Subcutaneous adipose tissue (tissue), 4 donors: Measurements from ENCODE around the gene C19orf38. TPM values are rescaled to one million over a fixed set of nuclear protein-coding genes. Genes with fewer than 3 reads are reported as not detected.

Source experiments
- total RNA-seq, 4 donors: library from RNA; depleted of rRNA; stranded (reverse); fragments of >200 nt; gene quantifications; one replicate each; pipeline ENCODE4 v1.1.0, GENCODE V29; 2016
- TF ChIP-seq, protein P1 (sequence below): fragments of 450-650 bp; IDR thresholded peaks from one replicate; pipeline ENCODE4 v1.5.1; 2016; ENCODE audit warnings: low read depth, mild to moderate bottlenecking, control low read depth, antibody characterized with exemption, moderate library complexity

Gene C19orf38
- total RNA-seq, 4 donors from 2014 or later, result 0.98 to 16.7 (median 5.1) TPM; not detected in 1

- TF ChIP-seq, protein P1, sequence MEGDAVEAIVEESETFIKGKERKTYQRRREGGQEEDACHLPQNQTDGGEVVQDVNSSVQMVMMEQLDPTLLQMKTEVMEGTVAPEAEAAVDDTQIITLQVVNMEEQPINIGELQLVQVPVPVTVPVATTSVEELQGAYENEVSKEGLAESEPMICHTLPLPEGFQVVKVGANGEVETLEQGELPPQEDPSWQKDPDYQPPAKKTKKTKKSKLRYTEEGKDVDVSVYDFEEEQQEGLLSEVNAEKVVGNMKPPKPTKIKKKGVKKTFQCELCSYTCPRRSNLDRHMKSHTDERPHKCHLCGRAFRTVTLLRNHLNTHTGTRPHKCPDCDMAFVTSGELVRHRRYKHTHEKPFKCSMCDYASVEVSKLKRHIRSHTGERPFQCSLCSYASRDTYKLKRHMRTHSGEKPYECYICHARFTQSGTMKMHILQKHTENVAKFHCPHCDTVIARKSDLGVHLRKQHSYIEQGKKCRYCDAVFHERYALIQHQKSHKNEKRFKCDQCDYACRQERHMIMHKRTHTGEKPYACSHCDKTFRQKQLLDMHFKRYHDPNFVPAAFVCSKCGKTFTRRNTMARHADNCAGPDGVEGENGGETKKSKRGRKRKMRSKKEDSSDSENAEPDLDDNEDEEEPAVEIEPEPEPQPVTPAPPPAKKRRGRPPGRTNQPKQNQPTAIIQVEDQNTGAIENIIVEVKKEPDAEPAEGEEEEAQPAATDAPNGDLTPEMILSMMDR, result no peak
Observed at GRCh38 chr19:10846500-10847202, 1.6 kb upstream of the C19orf38 start.

DNA sequence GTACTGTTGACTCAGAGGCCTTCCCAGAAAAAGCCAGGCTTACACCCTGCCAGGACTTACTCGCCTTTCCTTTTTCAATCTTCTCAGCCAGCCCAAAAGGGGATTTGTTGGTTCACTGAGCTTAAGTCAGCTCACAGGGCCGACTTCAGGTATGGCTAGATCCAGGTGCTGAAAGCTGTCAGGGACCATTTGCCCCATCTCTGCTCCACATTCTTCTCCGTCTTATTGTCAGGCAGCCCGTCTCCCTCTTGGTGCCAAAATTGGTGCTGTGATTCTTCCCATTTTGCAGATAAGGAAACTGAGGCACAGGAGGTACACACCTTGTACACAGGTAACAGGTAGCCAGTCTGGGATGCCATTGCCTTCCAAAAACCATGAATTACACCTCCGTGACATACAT lies 2.4 kb downstream of the C19orf38 start:
- TF ChIP-seq, protein P1, result no peak

- TF ChIP-seq, protein P1, result no peak
Observed at GRCh38 chr19:10852098-10852800, 4.0 kb downstream of the C19orf38 start.

DNA sequence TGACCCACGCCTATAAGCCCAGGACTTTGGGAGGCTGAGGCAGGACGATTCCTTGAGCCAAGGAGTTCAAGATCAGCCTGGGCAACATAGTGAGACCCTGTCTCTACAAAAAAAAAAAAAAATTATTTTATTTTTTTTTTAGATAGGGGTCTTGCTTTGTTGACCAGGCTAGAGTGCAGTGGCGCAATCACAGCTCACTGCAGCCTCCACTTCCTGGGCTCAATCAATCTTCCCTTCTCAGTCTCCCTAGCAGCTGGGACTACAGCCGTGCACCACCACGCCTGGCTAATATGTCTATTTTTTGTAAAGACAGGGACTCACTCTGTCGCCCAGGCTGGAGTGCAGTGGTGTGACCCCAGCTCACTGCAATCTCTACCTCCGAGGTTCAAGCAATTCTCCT lies 4.7 kb downstream of the C19orf38 start:
- TF ChIP-seq, protein P1, result no peak

GRCh38 chr19:10854350-10855089 lies 6.3 kb downstream of the C19orf38 start:
- TF ChIP-seq, protein P1, result no peak

GRCh38 chr19:10855879-10856522 lies 7.8 kb downstream of the C19orf38 start:
- TF ChIP-seq, protein P1, result no peak
